GM23338 (cell line): ENCODE results near the gene STOM. TPM values are rescaled to one million over a fixed set of nuclear protein-coding genes. Genes with fewer than 3 reads are reported as not detected.

Source experiments
- ATAC-seq: fragments of 200-7000 bp; cut with Tn5 transposase; 3 replicates; pipeline ENCODE4 v1.9.1; 2020
- DNase-seq: peaks from one replicate; pipeline ENCODE4 v3.0.0-alpha.2; 2015; ENCODE audit warnings: low spot score
- H2AFZ ChIP-seq: fragments of 200-600 bp; sonication (generic); 2 replicates; pipeline ENCODE4 v1.8.0; 2016; ENCODE audit warnings: antibody characterized with exemption, mild to moderate bottlenecking, moderate library complexity
- H3F3A ChIP-seq: fragments of 200-600 bp; sonication (generic); replicated peaks from 2 replicates; pipeline ENCODE4 v1.8.0; 2017; ENCODE audit warnings: antibody characterized with exemption, mixed run types, low read depth
- H3K27ac ChIP-seq: fragments of 200-600 bp; sonication (generic); 2 replicates; pipeline ENCODE4 v1.6.1; 2016; ENCODE audit warnings: low read depth
- H3K27me3 ChIP-seq: fragments of 200-600 bp; sonication (generic); 2 replicates; pipeline ENCODE4 v1.8.0; 2016; ENCODE audit warnings: mild to moderate bottlenecking, mixed run types, moderate library complexity; ENCODE audit not compliant: insufficient read depth
- H3K36me3 ChIP-seq: fragments of 200-600 bp; sonication (generic); 2 replicates; pipeline ENCODE4 v1.8.0; 2016; ENCODE audit warnings: mild to moderate bottlenecking; ENCODE audit not compliant: insufficient read depth
- H3K4me1 ChIP-seq: fragments of 200-600 bp; sonication (generic); 2 replicates; pipeline ENCODE4 v1.8.0; 2016; ENCODE audit warnings: mild to moderate bottlenecking, moderate library complexity; ENCODE audit not compliant: insufficient read depth
- H3K4me2 ChIP-seq: fragments of 200-600 bp; sonication (generic); 2 replicates; pipeline ENCODE4 v1.7.1; 2017; ENCODE audit warnings: mixed run types
- H3K4me3 ChIP-seq: fragments of 200-600 bp; sonication (generic); 2 replicates; pipeline ENCODE4 v1.6.1; 2016; ENCODE audit warnings: mixed run types
- H3K79me2 ChIP-seq: fragments of 200-600 bp; sonication (generic); replicated peaks from 2 replicates; pipeline ENCODE4 v1.8.0; 2017; ENCODE audit warnings: mild to moderate bottlenecking; ENCODE audit not compliant: insufficient read depth
- H3K9me2 ChIP-seq: fragments of 200-600 bp; sonication (generic); 2 replicates; pipeline ENCODE4 v1.8.0; 2017; ENCODE audit not compliant: insufficient read depth
- H4K20me1 ChIP-seq: fragments of 200-600 bp; sonication (generic); replicated peaks from 2 replicates; pipeline ENCODE4 v1.8.0; 2017; ENCODE audit warnings: mild to moderate bottlenecking; ENCODE audit not compliant: insufficient read depth
- H3K27ac Mint-ChIP-seq: 2 replicates; pipeline ENCODE4 v1.8.0; 2020; ENCODE audit warnings: inconsistent platforms, mild to moderate bottlenecking, moderate library complexity, mixed read lengths
- H3K27me3 Mint-ChIP-seq: 3 replicates; pipeline ENCODE4 v1.8.0; 2022; ENCODE audit warnings: low read depth, mild to moderate bottlenecking, moderate library complexity, mixed read lengths, inconsistent platforms; ENCODE audit not compliant: insufficient read depth, poor library complexity
- H3K36me3 Mint-ChIP-seq: 3 replicates; pipeline ENCODE4 v1.8.0; 2021; ENCODE audit warnings: low read depth, mild to moderate bottlenecking, inconsistent platforms, moderate library complexity, mixed read lengths
- H3K4me1 Mint-ChIP-seq: 3 replicates; pipeline ENCODE4 v1.8.0; 2020; ENCODE audit warnings: mild to moderate bottlenecking, inconsistent platforms, mixed read lengths
- H3K4me3 Mint-ChIP-seq: 3 replicates; pipeline ENCODE4 v1.8.0; 2021; ENCODE audit warnings: moderate library complexity, mild to moderate bottlenecking, inconsistent platforms, mixed read lengths
- H3K9me3 Mint-ChIP-seq: 3 replicates; pipeline ENCODE4 v1.8.0; 2020; ENCODE audit warnings: moderate library complexity, mild to moderate bottlenecking, inconsistent platforms, mixed read lengths
- CREB1 ChIP-seq: fragments of 250-450 bp; sonication (Bioruptor Pico); IDR thresholded peaks from 2 replicates; pipeline ENCODE4 v1.5.0; 2020; ENCODE audit warnings: low read depth, mild to moderate bottlenecking, moderate library complexity
- CTCF ChIP-seq, 2 experiments: fragments of 200-600 bp in 1 of 2; sonication (generic) in 1 of 2; conservative IDR thresholded peaks; 2 replicates each; pipeline versions ENCODE4 v1.5.1 to v1.6.1; 2016 to 2017; ENCODE audit warnings: antibody characterized with exemption in 2 of 2, low read depth in 2 of 2, mild to moderate bottlenecking in 2 of 2, moderate library complexity in 1 of 2
- ETS1 ChIP-seq: IDR thresholded peaks from 2 replicates; pipeline ENCODE4 v1.6.1; 2016; ENCODE audit warnings: antibody characterized with exemption
- EZH2 ChIP-seq: fragments of 200-600 bp; sonication (generic); IDR thresholded peaks from one replicate; pipeline ENCODE4 v1.8.0; 2017; ENCODE audit warnings: antibody characterized with exemption, mild to moderate bottlenecking, low read depth; ENCODE audit not compliant: unreplicated experiment
- EZH2phosphoT487 ChIP-seq: fragments of 200-600 bp; sonication (generic); IDR thresholded peaks from one replicate; pipeline ENCODE4 v1.8.1; 2018; ENCODE audit warnings: antibody characterized with exemption; ENCODE audit not compliant: unreplicated experiment
- JUNB ChIP-seq: IDR thresholded peaks from one replicate; pipeline ENCODE4 v1.6.1; 2016; ENCODE audit warnings: antibody characterized with exemption; ENCODE audit not compliant: unreplicated experiment
- NANOG ChIP-seq: IDR thresholded peaks from 2 replicates; pipeline ENCODE4 v1.6.1; 2016; ENCODE audit warnings: antibody characterized with exemption, borderline replicate concordance
- POLR2AphosphoS5 ChIP-seq: IDR thresholded peaks from 2 replicates; pipeline ENCODE4 v1.6.1; 2016; ENCODE audit warnings: antibody characterized with exemption, low read depth
- REST ChIP-seq: IDR thresholded peaks from one replicate; pipeline ENCODE4 v1.6.1; 2018; ENCODE audit warnings: antibody characterized with exemption; ENCODE audit not compliant: unreplicated experiment
- STAT1 ChIP-seq: IDR thresholded peaks from one replicate; pipeline ENCODE4 v1.6.1; 2016; ENCODE audit warnings: antibody characterized with exemption; ENCODE audit not compliant: unreplicated experiment
- ZNF114 ChIP-seq: fragments of 250-450 bp; sonication (Bioruptor Pico); IDR thresholded peaks from 2 replicates; pipeline ENCODE4 v1.5.0; 2020; ENCODE audit warnings: mild to moderate bottlenecking, moderate library complexity
- ZNF331 ChIP-seq: fragments of 250-450 bp; sonication (Bioruptor Pico); IDR thresholded peaks from 2 replicates; pipeline ENCODE4 v1.5.0; 2020; ENCODE audit warnings: low read depth, mild to moderate bottlenecking, moderate library complexity
- ZNF462 ChIP-seq: fragments of 250-450 bp; sonication (Bioruptor Pico); IDR thresholded peaks from 2 replicates; pipeline ENCODE4 v1.5.0; 2020; ENCODE audit warnings: mild to moderate bottlenecking, moderate library complexity
- polyA plus RNA-seq: library from polyadenylated mRNA; unstranded; fragments of >200 nt; fragmentation: Nextera tagmentation; extraction: Ambion mirVana; gene quantifications from 2 replicates; pipeline ENCODE4 v1.2.1, GENCODE V29; 2016
- total RNA-seq: library from RNA; depleted of rRNA; stranded (reverse); fragments of >200 nt; shearing (Covaris generic); gene quantifications from 2 replicates; pipeline ENCODE4 v1.2.3, GENCODE V29; 2014

STOM gene
- total and polyA plus RNA-seq, 2 experiments from 2014 or later: 29.4 to 51.1 TPM

- no peaks in the 10 kb centered on the region for H3F3A ChIP-seq
- ATAC-seq (no peak), DNase-seq (no peak)
- H3K4me2 ChIP-seq: no peak overlapping the region
- no peak for TF ChIP-seq ZNF462 (CRISPR knock-in tag)
- no peak for TF ChIP-seq CTCF (conservative IDR thresholded peaks at IDR 0.05; ENCODE audit: low read depth in 2 of 2)
- TF ChIP-seq CREB1 (CRISPR knock-in tag): no peak
- no peak for TF ChIP-seq POLR2AphosphoS5
- no peak for TF ChIP-seq ZNF331 (CRISPR knock-in tag)
- TF ChIP-seq EZH2: no peak
- TF ChIP-seq ZNF114 (CRISPR knock-in tag): no peak
- no peak for TF ChIP-seq STAT1
- TF ChIP-seq REST: no peak
- no peak for TF ChIP-seq EZH2phosphoT487
- TF ChIP-seq NANOG: no peak
- TF ChIP-seq ETS1: no peak
- TF ChIP-seq JUNB: no peak
- H3K4me1 Mint-ChIP-seq: no peaks in the 10 kb centered on the region
- no peak overlapping the region for H3K4me3 ChIP-seq
- H4K20me1 ChIP-seq: no peaks in the 10 kb centered on the region
- no peak overlapping the region for H2AFZ ChIP-seq
- no peaks in the 10 kb centered on the region for H3K9me3 Mint-ChIP-seq
- H3K9me2 ChIP-seq: no peaks in the 10 kb centered on the region
- H3K36me3 ChIP-seq: no peaks in the 10 kb centered on the region
- no peaks in the 10 kb centered on the region for H3K79me2 ChIP-seq
- no peak overlapping the region for H3K4me3 Mint-ChIP-seq
- H3K27me3 Mint-ChIP-seq: peaks cover 6% of the 10 kb centered on the region
- no peak overlapping the region for H3K27ac ChIP-seq
- H3K27ac Mint-ChIP-seq: no peak overlapping the region
- H3K4me1 ChIP-seq: no peaks in the 10 kb centered on the region
- peaks cover 36% of the 10 kb centered on the region for H3K36me3 Mint-ChIP-seq
- no peaks in the 10 kb centered on the region for H3K27me3 ChIP-seq
These were observed 43.0 kb downstream of the STOM start for GRCh38 chr9:121326901-121327613.
